Loucy (cell line): ENCODE results near the gene RNASE13.

ENCODE experiments used
- EZH2phosphoT487 ChIP-seq: fragments of 200-600 bp; IDR thresholded peaks from 2 replicates; pipeline ENCODE4 v1.6.1; 2018; ENCODE audit warnings: antibody characterized with exemption, mild to moderate bottlenecking, moderate library complexity, borderline replicate concordance
- TF ChIP-seq, protein P1 (sequence below): fragments of 200-600 bp; sonication (generic); conservative IDR thresholded peaks from 2 replicates; pipeline ENCODE4 v1.5.1; 2014; ENCODE audit warnings: mild to moderate bottlenecking, antibody characterized with exemption, low read length

DNA sequence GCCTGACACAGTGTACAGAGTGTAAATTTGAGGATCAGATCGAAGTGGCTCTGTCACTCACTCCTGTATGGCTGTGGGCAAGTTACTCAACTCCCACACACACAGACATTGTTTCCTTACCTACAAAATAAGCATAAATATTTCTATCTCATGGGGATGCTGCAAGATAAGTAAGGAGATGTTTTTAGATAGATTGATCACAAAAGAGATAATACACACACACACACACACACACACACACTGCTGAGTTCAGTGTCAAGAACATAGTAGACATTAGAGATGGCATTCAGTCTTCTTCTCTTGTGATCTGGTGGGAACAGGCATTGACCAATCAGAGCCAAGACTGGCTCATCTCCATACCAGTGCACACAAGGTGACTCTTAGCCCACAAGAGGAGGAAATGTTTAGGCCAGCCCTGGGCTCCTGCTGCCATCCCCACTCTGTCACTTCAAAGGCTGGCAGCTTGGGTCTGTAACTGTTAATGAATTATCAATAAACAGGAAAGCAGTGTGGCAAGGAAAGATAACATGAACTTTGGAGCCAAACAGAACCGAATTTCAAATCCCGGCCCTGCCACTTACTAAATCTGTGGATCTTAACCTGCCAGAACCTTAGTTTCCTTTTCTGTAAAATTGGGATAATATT, 19.6 kb upstream of the RNASE13 start:
- TF ChIP-seq, protein P1, sequence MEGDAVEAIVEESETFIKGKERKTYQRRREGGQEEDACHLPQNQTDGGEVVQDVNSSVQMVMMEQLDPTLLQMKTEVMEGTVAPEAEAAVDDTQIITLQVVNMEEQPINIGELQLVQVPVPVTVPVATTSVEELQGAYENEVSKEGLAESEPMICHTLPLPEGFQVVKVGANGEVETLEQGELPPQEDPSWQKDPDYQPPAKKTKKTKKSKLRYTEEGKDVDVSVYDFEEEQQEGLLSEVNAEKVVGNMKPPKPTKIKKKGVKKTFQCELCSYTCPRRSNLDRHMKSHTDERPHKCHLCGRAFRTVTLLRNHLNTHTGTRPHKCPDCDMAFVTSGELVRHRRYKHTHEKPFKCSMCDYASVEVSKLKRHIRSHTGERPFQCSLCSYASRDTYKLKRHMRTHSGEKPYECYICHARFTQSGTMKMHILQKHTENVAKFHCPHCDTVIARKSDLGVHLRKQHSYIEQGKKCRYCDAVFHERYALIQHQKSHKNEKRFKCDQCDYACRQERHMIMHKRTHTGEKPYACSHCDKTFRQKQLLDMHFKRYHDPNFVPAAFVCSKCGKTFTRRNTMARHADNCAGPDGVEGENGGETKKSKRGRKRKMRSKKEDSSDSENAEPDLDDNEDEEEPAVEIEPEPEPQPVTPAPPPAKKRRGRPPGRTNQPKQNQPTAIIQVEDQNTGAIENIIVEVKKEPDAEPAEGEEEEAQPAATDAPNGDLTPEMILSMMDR = no peak
- no peak for TF ChIP-seq EZH2phosphoT487
